Measurements from ENCODE around the gene FALEC. TPM values are rescaled to one million over a fixed set of nuclear protein-coding genes. Genes with fewer than 3 reads are reported as not detected.
A peak's percentile ranks its signal among the peaks of the same experiment; 100 is the strongest.

FALEC gene
- total RNA-seq, 1 experiment from 2014 or later: not detected

DNA sequence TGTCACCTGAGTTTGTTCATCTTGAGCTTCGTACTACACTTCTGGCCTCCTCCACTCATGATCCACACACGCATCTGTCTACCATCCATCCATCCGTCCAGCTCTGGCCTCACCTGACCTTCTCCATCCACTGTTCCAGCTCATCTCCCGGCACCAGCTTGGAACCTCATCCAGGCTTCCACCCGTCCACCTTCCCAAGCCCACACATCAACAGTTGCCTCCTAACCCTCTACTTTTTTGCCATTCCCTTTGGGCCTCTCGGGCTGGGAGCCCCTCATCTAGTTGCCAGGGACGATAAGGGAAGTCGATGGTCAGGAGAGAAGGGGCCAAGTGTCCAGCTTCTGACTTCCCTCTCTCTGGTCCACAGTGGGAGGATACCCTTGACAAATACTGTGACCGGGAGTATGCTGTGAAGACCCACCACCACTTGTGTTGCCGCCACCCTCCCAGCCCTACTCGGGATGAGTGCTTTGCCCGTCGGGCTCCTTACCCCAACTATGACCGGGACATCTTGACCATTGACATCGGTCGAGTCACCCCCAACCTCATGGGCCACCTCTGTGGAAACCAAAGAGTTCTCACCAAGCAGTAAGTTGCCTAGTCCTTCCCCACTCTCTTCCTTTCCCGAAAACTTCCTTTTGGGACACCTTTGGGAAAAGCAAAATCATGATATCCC, 3.4 kb upstream of the FALEC start:
- DNase-seq (ENCODE audit: low spot score): no peak

GRCh38 chr1:150512846-150513245, 2.7 kb upstream of the FALEC start:
- no peak for DNase-seq (ENCODE audit: low spot score)

DNA sequence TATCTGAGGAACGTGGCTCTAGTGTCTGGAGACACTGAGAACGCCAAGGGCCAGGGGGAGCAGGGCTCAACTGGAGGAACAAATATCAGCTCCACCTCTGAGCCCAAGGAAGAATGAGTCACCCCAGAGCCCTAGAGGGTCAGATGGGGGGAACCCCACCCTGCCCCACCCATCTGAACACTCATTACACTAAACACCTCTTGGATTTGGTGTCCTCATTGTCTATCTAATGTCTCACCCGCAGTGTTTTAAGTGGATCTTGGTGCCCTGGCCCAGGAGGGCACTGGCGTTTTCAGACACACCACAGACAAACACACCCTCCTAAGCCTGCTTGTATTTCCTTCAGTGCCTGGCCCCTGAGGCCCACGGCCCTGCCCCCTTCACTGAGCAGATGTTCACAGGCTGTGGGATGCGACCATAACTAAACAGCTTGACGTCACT, 2.2 kb upstream of the FALEC start:
- no peak for DNase-seq (ENCODE audit: low spot score)

DNA sequence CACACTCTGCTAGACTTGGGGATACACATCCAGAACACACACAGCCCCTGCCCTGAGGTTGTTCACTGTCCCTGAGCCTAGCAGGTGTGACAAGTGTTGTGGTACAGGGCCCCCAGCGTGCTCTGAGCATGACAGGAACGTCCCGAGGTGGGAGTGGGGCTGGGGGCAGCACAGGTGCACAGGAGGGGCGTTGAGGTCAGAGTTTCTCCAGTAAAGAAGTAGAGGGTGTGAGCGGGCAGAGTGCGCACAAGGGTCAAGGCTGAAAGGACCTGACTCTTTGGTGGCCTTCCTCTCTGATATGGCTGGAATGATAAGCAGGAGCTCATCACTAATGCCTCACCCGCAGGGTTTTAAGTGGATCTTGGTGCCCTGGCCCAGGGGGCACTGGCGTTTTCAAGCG, 1.3 kb upstream of the FALEC start:
- no peak for DNase-seq (ENCODE audit: low spot score)

GRCh38 chr1:150514913-150515327, 632 bp upstream of the FALEC start:
- DNase-seq (ENCODE audit: low spot score): no peak

DNA sequence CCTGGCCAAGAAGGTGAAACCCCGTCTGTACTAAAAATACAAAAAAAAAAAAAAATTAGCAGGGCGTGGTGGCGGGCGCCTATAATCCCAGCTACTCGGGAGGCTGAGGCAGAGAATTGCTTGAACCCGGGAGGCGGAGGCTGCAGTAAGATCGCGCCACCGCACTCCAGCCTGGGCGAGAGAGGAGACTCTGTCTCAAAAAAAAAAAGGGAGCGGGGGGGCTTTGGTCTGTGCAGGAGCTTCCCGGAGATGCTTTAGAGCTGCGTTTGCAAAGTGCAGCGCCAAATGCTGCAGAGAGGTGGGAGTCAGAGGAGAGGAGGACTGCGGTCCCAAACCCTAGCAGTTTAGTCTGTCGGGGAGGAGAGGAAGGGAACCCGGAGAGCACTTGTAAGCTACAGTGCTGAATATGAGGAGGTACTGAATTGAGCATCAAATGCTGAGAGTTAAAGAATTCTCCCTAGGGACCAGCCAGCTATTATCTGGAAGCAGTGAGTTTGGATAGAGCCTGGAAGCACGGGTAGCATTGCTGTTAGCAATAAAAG, 569 bp downstream of the FALEC start:
- peak; percentile 15 for DNase-seq (ENCODE audit: low spot score)

DNA sequence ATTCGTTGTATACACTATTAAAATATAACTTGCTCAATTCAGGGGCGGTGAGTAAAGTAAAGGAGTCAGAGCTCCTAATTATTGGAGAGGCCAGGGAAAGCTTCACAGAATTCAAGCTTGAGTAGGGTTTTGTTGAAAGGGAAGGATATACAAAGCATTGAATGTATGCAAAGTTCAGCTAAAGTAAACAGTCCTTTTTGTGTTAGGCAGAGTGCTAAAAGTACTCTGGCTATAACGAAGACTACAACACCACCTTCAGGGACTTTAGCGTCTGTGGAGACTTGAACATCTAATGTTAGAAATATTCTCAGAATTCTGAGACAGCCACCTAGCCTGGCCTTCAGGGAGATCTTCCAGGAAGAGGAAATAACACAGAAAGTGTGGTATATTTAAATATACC, 1.1 kb downstream of the FALEC start:
- peak; percentile 22 for DNase-seq (ENCODE audit: low spot score)

DNA sequence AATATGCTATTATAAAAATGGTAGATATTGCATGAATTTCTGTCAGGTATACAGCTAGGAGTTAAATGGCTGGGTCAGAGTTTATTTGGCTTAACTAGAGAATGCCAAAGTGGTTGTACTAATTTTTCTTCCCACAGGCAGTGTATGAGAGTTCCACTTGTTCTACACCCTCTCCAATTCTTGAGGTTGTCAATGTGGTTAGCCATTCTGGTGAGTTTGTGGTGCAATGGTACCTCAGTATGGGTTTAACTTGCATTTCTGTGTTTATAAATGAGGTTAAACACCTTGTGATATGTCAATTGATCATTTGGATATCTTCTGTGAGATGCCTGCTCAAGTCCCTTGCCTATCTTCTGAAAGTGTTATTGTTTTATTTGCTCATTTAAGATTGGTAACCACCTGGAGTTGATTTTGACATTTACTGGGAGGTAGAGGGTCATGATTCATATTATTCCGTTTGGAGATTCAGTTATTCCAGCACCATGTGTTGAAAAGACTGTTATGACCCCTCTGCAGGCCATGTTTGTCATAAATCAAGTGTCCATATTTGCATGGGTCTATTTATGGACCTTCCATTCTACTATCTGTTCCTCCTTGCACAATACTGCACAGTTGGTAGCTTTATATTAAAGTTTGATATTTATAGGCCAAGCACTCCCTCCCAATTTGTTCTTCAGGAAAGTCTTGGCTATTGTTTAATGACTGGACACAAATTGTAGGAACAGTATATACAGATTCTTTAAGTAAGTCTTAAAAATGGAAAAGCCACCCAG, 5.8 kb downstream of the FALEC start:
- DNase-seq (ENCODE audit: low spot score): no peak

DNA sequence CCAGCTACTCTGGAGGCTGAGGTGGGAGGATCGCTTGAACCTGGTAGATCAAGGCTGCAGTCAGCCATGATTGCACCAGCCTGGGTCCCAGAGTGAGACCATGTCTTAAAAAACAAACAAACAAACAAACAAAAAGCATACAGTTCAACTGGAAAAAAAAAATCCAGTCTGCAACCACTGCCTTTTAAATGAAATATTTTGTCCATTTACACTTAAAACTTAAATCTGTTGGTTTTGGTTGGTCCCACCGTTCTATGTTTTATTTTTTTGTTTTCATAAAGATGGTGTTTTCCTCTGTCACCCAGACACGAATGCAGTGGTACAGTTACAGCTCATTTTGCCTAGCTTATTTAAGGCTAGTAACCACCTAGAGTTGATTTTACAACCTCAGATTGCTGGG, 9.8 kb downstream of the FALEC start:
- no peak for DNase-seq (ENCODE audit: low spot score)

DNA sequence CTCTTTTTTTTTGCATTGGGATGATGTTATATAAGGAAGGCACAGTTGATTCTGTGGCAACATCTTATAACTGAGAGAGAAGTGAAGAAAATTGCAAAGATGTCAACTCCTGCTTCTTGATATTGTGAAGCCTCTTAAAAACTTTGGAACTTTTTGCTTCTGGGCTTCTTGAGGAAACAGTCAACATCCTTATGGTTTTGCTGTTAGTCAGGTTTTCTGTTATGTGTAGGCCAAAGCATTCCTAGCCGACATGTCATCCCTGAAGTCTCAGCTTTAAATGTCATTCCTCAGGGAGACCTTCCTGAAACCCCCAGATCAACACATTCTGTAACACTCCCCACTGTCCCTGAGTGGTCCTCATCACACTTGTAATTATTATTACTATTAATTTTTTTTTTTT, 12.6 kb downstream of the FALEC start:
- no peak for DNase-seq (ENCODE audit: low spot score)

GRCh38 chr1:150529017-150529416, 13.5 kb downstream of the FALEC start:
- DNase-seq (ENCODE audit: low spot score): peak; percentile 42

GRCh38 chr1:150530491-150531159, 15.1 kb downstream of the FALEC start:
- DNase-seq (ENCODE audit: low spot score): no peak

GRCh38 chr1:150532860-150533259, 17.3 kb downstream of the FALEC start:
- no peak for DNase-seq (ENCODE audit: low spot score)

GRCh38 chr1:150534002-150534401, 18.4 kb downstream of the FALEC start:
- no peak for DNase-seq (ENCODE audit: low spot score)

DNA sequence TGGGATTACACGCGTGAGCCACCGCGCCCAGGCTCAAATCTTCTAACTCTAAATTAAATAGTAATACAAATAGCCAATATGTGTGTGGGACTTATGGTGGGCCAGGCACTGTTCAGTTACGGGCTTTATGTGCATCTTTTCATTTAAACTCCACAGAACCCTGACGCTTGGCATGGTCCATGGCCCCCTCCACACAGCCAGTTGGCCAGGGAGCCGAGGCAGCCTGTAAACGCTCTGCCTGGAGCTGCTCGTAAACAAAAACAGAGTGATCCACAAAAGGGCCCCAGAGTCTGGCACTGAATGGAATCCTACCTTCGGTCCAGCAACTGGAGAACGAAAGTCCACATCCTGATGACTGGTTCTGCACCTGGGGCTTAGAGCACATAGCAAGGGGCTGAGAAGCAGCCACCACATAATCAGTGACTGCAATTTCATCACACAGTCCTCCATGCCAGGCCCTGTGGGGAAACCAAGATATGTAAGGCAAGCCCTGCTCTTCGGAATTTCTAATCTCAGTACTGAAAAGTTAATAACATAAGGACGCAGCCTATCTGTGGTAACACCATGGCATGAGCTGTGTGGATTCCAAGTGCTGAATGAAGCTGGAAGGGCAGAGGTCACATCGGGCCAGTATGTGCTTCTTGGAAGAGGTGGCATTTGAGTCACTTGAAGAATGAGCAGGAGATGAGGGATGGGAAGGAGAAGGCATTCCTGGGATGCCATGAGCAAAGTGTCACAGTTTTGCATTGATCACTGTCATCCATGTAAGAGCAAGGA, 20.1 kb downstream of the FALEC start:
- DNase-seq (ENCODE audit: low spot score): no peak

DNA sequence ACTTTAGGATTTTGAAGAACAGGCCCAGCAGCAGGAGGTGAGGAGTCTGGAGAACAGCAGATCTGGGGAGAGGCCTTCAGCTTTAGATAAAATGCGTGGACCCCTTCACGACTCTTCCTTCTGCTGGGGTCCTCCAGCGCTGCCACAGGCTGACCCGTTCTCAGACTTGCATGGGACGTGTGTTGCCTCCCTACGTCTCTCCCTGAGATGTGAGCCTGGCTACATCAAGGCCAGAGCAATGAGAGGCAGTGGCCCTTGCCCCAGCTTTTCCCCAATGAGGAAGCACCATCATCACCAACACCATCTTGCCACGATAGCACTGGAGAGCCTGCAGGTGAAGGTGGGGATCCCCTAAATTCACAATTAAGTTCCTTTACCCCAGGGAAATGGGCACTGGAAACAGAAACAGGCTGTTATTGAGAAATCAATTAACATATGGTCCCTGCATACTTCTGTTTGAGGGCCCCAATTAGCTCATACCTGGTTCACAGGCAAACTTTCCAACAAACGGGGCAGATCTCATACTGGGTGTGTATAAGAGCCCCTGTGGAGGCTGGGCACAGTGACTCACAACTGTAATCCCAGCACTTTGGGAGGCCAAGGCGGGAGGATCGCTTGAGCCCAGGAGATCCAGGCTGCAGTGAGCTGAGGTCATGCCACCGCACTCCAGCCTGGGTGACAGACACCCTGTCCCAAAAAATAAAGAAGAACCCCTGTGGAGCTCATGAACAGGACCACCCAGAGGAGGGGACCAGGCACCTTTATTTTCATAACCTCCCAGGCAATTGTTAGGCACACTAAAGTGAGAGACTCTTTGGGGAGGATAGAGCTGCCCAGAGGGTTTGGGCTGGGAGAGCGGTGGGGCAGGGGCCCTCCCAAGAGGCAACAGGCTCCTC, 21.5 kb downstream of the FALEC start:
- no peak for DNase-seq (ENCODE audit: low spot score)

- DNase-seq (ENCODE audit: low spot score): no peak
These were observed 22.5 kb downstream of the FALEC start for GRCh38 chr1:150537732-150538684.

DNA sequence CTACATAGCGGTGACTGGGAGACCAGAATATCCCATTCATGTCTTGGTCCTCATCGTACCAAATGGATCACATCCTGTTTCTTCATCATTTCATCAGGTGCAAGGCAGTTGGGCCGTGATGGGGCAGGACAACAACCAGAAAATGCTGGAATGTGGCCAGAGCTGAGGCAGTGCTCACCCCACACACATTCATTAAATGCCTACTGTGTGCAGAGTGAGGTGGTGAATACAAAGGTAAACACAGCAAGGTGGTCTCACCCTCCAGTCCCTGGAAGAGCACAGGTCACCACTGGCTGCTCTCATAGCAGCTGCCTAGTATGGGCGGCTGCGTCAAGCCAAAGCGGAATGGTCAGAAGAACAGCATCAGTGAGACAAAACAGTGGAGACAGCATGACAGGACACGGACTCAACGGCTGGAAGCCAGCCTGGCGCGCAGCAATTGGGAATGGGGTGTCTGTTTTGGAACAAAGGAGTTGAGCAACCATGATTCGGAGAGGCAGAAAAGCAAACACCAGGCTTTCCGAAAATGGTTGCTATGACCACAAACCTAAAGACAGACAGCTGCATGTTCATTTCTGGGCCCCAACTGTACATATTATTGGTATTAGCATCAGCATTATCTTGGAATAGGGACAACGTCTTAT, 28.1 kb downstream of the FALEC start:
- no peak for DNase-seq (ENCODE audit: low spot score)

- DNase-seq (ENCODE audit: low spot score): no peak
These were observed 28.7 kb downstream of the FALEC start for GRCh38 chr1:150544204-150544603.
